Activated T-cell treated with anti-CD3 and anti-CD28 coated beads for 1 hour (primary cell): Measurements from ENCODE around the gene SEMA3A.

Source experiments
- DNase-seq: peaks from one replicate; pipeline ENCODE4 v3.0.0-alpha.2; 2020; ENCODE audit warnings: low read depth

The SEMA3A gene

DNA sequence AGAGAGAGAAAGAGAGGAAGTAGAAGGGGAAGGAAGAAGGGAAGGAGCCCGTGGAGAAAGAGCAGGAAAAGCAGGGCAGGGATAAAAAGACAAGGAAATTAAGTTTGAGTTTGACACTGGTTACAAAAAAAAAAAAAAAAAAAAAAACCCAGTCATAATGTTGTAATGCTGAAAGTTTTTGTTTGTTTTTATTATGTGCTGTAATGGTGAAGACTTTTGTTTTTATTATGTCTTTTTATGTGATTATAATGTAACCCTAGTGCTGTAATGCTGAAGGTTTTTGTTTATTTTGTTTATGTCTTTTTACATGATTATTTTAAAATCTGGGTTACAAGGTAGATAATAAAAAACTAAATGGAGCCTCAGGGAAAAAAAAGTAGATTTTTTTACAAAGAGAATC is 184.8 kb downstream of the SEMA3A start:
- no peak for DNase-seq

DNA sequence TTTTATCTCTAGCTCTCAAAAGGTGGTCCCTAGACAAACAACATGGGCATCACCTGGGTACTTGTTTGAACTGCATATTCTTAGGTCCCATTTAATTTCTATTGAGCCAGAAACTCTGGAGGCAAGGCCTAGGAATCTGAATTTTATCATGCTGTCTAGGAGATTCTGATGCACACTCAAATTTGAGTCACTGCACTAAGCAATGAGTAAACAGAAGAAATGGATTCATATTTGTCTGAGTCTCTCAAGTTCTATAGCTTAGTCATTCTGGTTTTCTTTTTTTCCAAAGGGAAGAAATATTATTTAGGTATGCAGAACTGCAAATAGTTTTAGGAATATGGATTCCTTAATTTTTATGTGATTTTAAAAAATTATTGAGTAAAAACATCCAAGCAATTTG is 185.5 kb downstream of the SEMA3A start:
- no peak for DNase-seq

DNA sequence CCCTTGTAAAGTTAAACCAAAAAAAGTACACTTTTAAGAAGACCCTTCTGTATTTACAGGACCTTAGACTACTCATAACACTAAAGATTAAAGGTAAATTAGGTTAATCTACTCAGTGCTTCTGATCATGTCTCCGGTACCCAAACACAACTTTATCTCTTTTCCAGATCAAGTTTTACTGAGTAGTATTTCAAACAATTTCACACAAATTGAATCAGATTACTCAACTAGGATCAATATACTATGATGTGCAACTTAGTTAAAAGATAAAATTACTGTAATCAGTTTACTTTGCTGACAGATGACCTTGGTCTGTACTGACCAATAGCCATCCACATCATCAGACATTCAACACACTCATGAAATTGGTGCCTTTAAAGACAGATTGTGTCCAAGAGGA is 191.4 kb downstream of the SEMA3A start:
- no peak for DNase-seq

DNA sequence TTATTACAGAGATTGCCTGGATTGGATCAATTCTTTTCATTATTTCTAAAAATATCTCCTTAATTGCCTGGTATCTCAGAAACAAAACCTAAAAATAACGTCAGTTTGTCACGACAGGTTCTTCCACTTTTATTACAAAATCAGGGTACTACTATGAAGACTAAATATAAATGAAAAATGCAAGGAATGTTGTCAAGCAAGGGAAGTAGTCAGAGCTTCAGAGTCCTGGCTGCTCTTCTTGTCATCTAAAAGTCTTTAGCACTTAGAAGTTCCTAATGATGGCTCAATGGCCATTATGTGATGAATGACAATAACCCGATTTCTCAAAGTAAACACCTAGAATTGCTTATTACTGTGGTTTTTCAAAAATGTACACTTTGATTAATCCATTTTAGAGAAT is 192.2 kb downstream of the SEMA3A start:
- no peak for DNase-seq

DNA sequence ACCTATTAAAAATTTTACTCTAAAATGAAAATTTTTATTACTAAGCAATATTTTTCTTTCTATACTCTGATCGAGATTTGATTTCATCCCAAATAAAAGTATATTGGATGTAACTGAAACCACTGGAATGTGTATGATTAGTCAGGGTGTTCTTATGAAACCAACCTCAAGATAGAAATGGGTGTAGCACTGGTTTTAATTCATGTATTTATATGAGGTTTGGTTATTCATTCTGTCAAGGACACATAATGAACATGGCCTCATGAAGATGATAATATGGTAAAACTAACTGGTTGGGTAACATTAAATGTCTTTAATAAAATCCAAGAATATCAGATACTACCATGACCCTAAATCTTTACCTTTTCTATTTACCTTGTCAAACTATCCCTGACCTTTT is 197.7 kb downstream of the SEMA3A start:
- DNase-seq: no peak

DNA sequence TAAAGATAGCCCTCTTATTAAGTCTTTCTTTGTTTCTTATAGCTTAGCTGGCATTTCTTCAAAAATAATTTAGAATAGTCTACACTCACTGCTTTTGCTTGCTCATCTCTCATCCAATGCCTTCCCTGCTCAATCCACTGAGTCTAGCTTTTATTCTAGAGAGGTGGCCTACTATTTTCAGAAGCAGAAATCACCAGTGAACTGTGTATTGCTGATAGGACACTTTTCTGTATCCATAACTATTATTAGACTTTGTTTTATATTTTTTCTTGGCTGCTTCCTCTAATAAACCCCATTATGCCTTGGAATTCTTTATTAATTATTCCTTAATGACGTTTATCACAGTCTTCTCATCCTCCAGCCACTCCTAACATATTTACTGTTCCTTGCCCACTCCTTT is 206.8 kb downstream of the SEMA3A start:
- no peak for DNase-seq

DNA sequence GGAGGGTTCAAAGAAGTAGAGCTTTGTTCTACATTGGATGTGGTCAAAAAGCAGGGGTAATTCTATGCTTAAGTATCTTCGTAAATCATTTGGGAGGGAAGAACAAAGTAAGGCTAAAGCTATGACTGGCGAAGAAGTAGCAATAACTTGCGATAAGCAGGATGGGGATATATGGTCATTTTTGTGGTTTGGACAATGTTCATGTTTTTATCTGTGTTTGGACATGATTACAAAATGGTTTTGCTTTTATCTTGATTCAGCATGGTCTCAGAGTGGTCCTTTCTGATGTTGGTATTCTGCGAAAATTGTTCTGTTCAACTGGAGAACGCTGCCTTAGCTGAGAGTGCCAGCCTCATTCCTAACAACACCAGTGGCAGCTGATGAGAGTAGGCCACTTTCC is 208.8 kb downstream of the SEMA3A start:
- DNase-seq: no peak

DNA sequence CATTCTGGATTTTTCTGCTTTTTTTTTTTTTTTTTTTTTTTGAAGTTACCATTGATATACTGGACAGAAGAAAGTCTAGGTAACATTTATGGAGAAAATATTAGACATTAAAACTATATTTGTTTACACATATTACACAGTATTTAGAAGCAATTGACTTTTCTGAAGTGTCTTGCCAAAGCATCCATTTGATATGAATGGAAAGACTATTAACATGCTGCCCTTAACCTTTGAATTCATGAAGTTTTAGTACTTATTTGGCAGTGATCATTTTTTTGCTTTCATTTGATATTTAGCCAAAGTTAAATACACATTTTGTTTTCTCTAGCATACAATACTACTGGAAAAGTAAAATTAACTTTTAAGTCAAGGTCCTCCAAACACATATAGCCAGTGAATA is 210.0 kb downstream of the SEMA3A start:
- no peak for DNase-seq

DNA sequence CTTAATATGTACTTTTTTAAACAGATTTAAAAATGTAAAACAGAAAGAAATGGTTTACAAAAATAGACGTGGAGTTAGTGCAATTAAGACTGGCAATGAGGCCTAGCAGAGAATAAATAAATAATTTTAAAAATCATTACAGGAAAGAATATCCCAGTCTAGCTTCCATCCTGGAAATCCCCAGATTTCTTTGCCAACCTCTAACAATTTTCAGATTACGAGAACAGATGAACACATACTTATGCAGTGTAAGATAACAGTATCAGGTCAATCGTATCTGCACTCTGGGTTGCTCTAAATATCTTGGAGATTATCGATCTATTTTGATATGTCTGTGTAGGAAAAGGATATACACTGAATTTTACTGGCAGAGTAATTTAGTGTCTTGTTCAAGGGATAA is 210.5 kb downstream of the SEMA3A start:
- DNase-seq: no peak

DNA sequence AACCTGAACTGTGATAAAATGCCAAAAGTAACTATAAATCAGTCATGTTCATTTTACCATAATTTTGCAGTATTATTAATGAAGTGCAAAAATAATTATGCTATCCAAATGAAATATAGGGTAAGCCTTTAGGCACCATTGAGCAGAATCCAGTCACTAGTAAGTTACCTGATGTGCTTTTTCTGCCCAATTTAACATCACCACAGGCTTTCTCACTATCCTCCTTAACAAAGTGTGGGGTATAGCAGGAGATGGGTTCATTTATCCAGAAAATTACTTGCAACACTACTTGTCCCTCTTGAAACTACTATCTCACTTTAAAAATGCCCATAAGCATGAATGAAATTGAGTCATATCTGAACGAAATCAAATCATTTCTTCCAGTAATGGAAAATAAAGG is 211.0 kb downstream of the SEMA3A start:
- no peak for DNase-seq

DNA sequence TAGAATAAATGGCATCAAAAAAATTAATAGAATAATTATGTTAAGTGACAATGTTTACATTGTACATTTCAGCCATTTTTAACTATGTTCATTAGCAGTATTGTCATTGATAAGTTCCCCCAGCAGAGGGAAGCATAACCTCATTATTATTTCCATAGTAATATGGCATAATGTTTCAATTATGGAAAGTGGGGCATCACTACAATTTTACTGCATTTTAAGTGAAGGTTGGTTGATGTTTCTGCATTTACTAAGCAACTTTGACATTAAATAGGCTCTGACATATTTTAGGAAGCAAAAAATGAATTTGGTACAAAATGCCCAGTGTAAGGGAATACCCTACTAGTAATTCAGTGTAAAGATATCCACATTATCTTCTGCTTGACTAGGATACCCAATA is 218.3 kb downstream of the SEMA3A start:
- no peak for DNase-seq

DNA sequence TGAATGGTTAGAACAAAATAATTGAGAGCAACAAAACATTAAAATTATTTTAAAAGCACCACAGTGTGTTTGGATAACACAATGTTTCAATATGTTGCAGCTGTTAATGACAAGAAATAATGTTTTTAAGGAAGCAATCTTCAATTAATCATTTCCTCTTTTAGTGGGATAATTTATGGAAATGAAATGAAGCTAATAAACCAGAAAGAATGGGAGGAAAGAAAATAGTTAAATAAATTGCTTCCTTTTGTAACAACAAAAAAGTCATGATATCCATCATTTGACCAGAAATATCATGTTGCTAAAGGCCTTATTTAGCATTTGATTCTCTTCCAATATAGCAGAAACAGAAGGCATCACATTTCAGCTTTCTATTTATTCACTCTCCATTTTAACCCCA is 224.5 kb downstream of the SEMA3A start:
- DNase-seq: no peak

DNA sequence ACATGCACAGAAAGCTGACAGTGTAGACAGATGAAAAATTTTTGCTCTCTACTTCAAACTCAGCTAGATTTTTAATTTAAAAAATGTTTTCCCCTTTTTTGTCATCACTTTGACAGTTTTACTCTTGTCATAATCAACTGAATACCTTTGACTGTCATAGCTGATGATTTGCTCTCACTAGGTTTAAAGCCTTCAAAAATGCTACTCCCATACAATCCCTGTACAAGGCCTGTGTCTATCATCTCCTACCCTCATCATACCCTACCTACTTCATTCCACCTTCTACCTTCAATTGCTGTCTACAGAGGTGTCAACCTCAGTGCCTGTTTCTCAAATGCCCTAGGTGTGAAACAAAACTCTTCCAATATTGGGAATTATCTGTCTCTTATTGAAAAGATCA is 230.3 kb downstream of the SEMA3A start:
- no peak for DNase-seq

DNA sequence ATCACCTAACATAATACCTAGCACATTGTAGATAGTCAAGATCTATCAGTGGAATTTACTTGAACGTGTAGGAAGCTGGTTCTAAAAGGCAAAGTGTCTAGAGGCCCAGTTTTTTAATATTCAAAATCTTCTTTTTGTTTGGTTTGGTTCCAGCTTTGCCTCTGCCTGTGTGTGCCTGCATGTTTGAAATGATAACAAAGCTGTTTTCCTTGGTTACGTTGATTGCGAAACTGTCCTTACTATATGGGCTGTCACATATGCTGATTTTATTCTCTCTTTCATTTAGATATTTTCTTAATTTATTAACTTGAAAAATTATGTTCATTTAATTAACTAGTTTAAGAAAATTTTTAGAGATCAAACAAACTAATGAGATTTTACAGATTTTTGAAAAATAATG is 237.3 kb downstream of the SEMA3A start:
- DNase-seq: no peak

DNA sequence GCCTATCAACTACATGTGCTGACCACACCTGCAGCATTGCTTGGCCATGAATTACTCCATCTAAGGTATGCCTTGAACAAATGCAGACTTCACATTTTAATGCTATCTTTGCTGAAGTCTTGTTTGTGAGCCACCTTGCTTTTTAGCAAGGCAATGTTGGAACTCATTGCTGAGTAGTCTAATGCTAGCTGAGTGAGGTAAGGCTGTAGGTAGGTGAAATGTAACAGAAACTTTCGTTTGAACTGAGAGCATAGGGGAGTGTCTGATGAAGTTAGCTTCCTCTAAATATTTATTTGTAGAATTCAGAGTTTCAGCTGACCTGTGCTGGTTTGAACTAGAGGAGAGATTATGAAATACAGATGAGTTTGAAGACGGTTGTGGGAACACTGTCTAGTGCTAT is 238.5 kb downstream of the SEMA3A start:
- no peak for DNase-seq

DNA sequence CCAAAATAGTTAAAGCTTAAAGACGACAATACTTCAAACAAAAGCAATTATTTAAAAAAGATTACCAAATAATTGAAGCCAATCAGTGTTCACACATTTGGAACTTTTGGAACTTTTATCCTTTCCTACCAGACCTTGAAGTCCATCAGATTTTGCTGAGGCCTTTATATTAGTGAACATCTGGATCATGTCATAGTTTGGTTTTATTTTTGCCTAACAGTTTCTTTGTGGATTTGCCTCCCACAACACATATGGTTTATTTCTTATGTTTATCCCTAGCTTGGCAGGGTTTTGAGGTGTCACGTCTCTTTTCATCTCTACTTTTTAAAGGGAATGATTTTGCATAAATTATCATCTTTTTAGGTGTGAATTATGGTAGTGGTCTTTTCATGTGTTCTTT is 242.4 kb downstream of the SEMA3A start:
- DNase-seq: no peak

DNA sequence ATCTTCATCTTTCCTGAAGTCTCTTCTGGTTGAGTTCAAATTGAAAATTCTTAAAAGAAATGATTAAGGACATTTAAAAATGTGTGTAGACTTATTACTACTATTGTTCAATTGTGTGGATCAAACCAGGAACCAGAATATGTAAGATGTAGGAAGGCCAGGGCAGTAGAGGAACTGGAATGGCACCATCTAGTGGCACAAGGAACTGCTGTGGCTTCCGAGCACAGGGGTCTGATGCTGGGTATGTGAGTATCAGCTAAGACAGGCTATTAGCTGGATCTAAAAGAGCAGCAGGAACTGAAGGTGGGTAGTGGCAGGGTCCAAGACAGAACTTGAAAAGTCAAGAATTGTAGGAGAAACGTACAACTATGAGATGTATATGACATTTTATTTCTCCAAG is 247.3 kb downstream of the SEMA3A start:
- no peak for DNase-seq

DNA sequence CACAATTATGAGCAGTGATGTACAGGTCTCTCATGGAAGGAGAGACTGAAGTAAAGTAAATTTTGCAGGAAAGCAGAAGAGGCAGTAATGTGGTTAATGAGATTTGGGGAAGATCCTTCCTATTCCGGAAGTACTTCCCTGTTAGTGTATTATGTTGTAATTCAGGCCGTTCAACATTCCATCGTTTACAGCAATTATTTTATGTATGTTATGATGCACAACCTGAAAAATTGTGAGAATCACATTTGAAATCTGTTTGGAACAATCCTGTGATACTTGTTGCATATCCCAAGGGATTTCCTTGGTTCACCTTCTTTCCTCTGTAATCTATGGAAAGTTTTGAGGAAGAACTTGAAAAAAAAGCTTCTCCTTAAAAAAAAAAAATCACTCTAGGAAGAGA is 247.8 kb downstream of the SEMA3A start:
- DNase-seq: no peak

DNA sequence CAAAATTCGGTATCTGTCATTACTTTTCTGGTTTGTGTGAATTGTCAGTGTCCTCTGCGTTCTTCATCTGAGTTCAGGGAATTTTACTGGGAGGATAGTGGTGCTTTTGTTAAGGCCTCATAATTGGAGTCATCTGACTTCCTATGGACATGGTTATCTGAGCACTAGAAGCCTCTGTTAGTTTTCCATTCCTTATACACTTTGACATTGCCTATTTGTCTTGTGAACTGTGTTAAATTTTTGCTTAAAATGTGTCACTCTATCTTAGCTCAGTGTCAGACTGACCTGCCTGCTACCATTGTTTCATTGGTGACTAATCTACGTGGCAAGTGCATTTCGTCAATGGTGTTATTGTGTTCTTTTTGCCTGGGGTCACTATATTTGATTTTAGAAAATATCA is 253.3 kb downstream of the SEMA3A start:
- DNase-seq: no peak

DNA sequence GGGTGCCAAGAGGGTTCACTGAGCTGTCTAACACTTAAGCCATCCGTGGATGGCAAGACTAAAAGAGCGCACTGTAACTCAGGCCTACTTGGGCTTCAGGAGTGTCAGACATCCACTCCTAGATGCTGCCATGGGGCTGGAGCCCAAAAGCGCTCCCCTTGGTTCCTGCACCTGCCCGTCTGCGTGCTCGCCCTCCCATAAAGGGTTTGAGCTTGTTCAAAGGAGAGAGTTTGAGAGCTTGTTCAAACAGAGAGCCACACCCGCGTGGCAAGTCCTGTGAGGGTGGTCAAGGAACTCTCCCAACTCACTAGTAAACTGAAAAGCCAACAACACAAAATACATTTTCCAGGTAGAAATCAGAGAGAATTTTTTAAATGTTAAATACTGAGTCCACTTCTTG is 256.7 kb downstream of the SEMA3A start:
- no peak for DNase-seq

DNA sequence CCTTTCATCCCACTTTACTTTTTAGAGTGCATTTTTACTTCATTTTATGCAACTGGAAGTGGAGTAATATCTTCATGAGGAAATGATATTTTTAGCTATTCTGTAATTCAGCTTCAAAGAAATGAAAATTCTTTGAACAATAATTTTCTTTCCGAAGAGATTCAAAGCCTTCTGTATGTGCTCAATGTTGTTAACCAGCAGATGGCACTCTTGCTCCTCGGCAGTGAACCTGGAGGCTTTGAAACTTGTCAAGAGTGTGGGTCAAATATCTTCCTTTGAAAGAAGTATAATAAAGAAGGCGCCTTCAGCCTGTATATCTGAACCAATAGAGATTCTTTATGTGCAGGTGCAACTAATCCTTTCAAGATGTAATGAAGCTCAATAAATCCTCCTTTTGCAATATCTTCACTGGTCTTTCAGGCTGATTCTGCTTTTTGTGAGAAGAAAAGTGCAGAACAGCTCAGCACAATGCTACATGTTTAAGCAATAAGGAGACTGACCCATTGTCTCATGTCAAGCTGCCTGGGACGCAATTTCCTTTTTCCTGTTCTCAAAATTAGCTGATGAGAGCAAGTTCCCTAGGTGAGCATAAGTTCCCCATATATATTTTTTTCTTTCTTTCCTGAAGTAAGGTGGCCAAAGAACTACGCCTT is 258.4 kb downstream of the SEMA3A start:
- peak; percentile 17 for DNase-seq

DNA sequence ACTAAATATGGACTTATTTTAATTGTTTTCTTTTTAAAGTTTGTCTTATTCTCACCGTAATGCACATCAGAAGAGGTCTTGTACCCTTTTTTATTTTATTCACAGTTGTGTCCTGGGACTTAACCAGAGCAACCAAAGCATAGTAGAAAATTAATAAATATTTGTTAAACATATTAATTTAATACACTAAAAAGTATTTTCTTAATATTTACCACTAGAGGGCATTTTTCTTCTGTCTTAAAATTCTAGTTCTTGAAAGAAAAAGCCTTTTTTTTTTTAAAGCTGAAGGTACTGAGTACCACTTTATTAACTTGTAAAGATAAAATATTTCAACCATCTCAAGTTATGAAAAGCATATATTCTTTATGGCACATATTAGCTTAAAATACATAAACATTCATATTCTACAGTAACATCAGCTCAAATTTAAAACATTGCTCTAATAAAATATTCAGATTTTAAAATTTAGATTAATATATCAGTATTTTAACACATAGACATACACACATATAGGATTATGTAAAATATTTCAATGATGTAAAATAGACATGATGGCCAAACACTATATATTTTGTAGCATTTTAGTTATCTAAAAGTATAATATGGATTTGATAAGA is 260.4 kb downstream of the SEMA3A start:
- DNase-seq: no peak

DNA sequence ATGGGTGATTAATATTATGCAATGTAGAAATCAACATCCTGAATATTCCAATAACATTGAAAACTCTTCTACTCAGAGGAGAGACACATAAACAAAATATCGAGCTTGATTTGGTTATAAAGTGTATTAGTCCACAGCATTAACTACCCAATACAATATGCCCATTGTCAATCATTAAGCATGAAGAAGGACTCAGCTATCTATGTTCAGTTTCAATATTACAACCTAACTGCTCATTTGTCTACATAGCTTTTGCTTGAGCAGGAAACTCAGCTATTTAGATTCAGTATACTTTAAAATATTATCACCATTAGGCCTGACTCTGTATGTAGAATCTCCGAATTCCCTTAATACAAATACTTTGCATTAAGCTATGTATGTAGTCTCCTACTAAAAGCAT is 262.6 kb downstream of the SEMA3A start:
- DNase-seq: no peak

DNA sequence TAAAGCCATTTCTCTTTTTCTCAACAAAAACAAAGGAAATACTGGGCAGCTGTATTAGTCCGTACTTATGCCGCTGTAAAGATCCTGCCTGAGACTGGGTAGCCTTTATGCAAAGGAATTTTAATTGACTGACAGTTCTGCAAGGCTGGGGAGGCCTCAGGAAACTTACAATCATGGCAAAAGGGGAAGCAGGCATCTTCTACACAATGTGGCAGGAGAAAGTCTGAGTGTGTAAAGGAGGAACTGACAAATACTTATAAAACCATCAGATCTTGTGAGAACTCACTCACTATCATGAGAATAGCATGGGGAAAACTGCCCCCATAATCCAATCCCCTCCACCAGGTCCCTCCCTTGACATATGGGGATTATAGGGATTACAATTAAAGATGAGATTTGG is 264.3 kb downstream of the SEMA3A start:
- no peak for DNase-seq

DNA sequence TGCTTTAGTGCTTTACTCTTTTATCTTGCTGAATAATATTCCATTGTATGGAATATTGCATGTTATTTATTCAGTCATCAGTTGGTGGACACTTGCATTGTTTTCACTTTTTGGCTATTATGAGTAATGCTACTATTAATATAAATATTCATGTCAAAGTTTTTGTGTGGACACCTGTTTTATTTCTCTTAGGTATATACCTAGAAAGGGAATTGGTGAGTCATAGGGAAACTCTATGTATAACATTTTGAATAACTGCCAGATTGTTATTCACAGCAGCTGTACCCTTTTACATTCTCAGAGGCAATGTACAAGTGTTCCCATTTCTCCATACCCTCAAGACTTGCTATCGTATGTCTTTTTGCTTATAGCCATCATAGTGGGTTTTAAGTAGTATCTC is 268.7 kb downstream of the SEMA3A start:
- DNase-seq: no peak
